GM21390 (cell line): ENCODE results near the gene KCNA2.
A peak's percentile ranks its signal among the peaks of the same experiment; 100 is the strongest.

Experiments
- ATAC-seq: cut with Tn5 transposase; IDR thresholded peaks from one replicate; pipeline ENCODE4 v1.9.1; 2021; ENCODE audit not compliant: unreplicated experiment

Gene KCNA2

GRCh38 chr1:110573314-110573713, 32.8 kb downstream of the KCNA2 start:
- no peak for ATAC-seq

- no peak for ATAC-seq
Observed at GRCh38 chr1:110572751-110573150, 33.4 kb downstream of the KCNA2 start.

GRCh38 chr1:110570901-110571300, 35.3 kb downstream of the KCNA2 start:
- ATAC-seq: no peak

GRCh38 chr1:110570307-110570706, 35.9 kb downstream of the KCNA2 start:
- ATAC-seq: no peak

GRCh38 chr1:110566836-110567235, 39.3 kb downstream of the KCNA2 start:
- no peak for ATAC-seq

GRCh38 chr1:110565565-110565964, 40.6 kb downstream of the KCNA2 start:
- no peak for ATAC-seq

- no peak for ATAC-seq
Observed at GRCh38 chr1:110563089-110563488, 43.1 kb downstream of the KCNA2 start.

- ATAC-seq: no peak
Observed at GRCh38 chr1:110561596-110561995, 44.6 kb downstream of the KCNA2 start.

- ATAC-seq: no peak
Observed at GRCh38 chr1:110559157-110559556, 47.0 kb downstream of the KCNA2 start.

GRCh38 chr1:110557481-110557880, 48.7 kb downstream of the KCNA2 start:
- ATAC-seq: no peak

- ATAC-seq: no peak
Observed at GRCh38 chr1:110556471-110556807, 49.7 kb downstream of the KCNA2 start.

GRCh38 chr1:110555807-110556470, 50.2 kb downstream of the KCNA2 start:
- ATAC-seq: no peak

GRCh38 chr1:110554871-110555801, 51.0 kb downstream of the KCNA2 start:
- ATAC-seq: peak; percentile 51

- ATAC-seq: no peak
Observed at GRCh38 chr1:110551278-110551809, 54.8 kb downstream of the KCNA2 start.

GRCh38 chr1:110549831-110550230, 56.3 kb downstream of the KCNA2 start:
- no peak for ATAC-seq

- ATAC-seq: no peak
Observed at GRCh38 chr1:110548381-110548780, 57.8 kb downstream of the KCNA2 start.

GRCh38 chr1:110547017-110547416, 59.1 kb downstream of the KCNA2 start:
- no peak for ATAC-seq

GRCh38 chr1:110545492-110545891, 60.7 kb downstream of the KCNA2 start:
- ATAC-seq: no peak

GRCh38 chr1:110544753-110545152, 61.4 kb downstream of the KCNA2 start:
- ATAC-seq: no peak
